ENCODE data around the gene ARID3A. TPM values are rescaled to one million over a fixed set of nuclear protein-coding genes. Genes with fewer than 3 reads are reported as not detected.

The ARID3A gene
- total and polyA plus RNA-seq, 2 of the 8 experiments (the other 6 are each of a cell fraction or from before 2014, with no cell fraction given), result 40.5 to 77.4 TPM

DNA sequence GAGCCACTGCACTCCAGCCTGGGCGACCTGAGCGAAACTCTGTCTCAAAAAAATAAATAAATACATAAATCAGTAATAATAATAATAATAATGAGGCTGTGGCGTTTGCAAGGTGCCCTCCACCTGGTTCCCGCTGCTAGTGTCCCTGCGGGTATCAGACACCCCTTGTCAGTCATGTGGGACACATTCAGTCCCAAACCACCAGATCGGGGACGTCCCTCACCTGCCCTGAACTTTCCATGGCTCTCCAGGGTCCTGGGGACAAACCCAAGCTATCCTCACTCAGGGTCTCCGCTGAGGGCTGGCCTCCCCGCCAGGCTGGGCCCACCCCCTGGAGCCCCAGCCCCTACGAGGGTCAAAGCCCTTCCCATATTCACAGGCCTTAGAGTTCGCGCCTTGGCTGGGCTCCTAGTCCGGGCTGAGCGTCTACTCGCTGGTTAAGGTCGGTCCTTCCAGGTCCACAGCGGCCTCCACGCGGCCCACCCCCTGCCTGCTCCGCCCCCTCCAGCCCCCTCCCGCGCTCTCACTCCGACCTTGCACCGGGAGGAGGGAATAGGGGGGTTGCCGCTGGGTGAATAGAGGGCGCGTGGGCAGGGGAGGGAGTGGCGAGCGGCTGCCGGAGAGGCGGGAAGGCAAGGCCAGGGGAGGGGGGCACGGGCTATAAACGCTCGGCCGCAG is 9.1 kb upstream of the ARID3A start:
- Histone ChIP-seq H2BK12ac (ENCODE audit: low read depth, low read length) (no peak overlapping the region), H3K56ac (replicated peaks; ENCODE audit: insufficient read length, low read depth, low read length) (no peak overlapping the region), H2AK5ac (ENCODE audit: low read depth, low read length) (no peak overlapping the region), H4K20me1 (replicated peaks in 1 of 2; ENCODE audit: control insufficient read depth in 1 of 2, insufficient read depth in 2 of 2, low read length in 2 of 2) (peaks cover 0 to 6% of the 10 kb centered on the region in 2 experiments), H3K18ac (ENCODE audit: extremely low read depth, low read length) (peak overlapping the region; percentile 60), H4K8ac (ENCODE audit: extremely low read depth, insufficient read depth, low read length) (peak overlapping the region; percentile 25), H3K79me2 (ENCODE audit: control insufficient read depth in 1 of 2, insufficient read depth in 2 of 2, low read length in 2 of 2) (no peaks in the 10 kb centered on the region; a peak in 1 of 4 replicates), H3K23ac (ENCODE audit: insufficient read length) (no peak overlapping the region), H3K27ac (ENCODE audit: low read depth, low read length) (no peak overlapping the region), H2AFZ (ENCODE audit: low read length) (no peak overlapping the region), H3K27me3 (replicated peaks in 1 of 4; ENCODE audit: control insufficient read depth in 3 of 4, extremely low read depth in 1 of 4, insufficient read depth in 3 of 4, low read length in 3 of 4) (peaks cover 32 to 44% (median 38%) of the 10 kb centered on the region in 4 experiments), H3K4me2 (ENCODE audit: insufficient read depth in 1 of 2, low read depth in 2 of 2, low read length in 2 of 2) (peak overlapping the region; percentile 30 to 97), H3K4me1 (replicated peaks in 1 of 4; ENCODE audit: control insufficient read depth in 3 of 4, insufficient read depth in 4 of 4, low read length in 3 of 4) (peaks cover 0 to 22% (median 11%) of the 10 kb centered on the region in 4 experiments; a peak in 5 of 7 replicates), H3K9me3 (ENCODE audit: insufficient read depth in 2 of 2, low read depth in 1 of 2, low read length in 1 of 2) (no peaks in the 10 kb centered on the region), H2BK5ac (ENCODE audit: low read depth, low read length) (no peak overlapping the region), H3K4ac (replicated peaks; ENCODE audit: insufficient read length, low read depth, low read length) (no peak overlapping the region), H4K5ac (ENCODE audit: insufficient read length, low read depth, low read length) (no peak overlapping the region), H2BK20ac (ENCODE audit: low read length) (no peak overlapping the region), H3K79me1 (ENCODE audit: low read depth, low read length) (no peaks in the 10 kb centered on the region), H4K91ac (replicated peaks; ENCODE audit: insufficient read length, low read length) (no peak overlapping the region), H3K9ac (replicated peaks in 1 of 4; ENCODE audit: extremely low read depth in 1 of 4, low read depth in 3 of 4, low read length in 3 of 4) (no peak overlapping the region; a peak in 1 of 7 replicates), H2BK15ac (ENCODE audit: low read length) (no peak overlapping the region), H3K23me2 (ENCODE audit: low read depth, low read length) (peaks cover 25% of the 10 kb centered on the region; the same call in 1 of the 2 replicates), H3K36me3 (ENCODE audit: control insufficient read depth in 2 of 4, insufficient read depth in 4 of 4, low read length in 3 of 4) (peaks cover 0 to 5% (median 0%) of the 10 kb centered on the region in 4 experiments; a peak in 1 of 8 replicates), H3K14ac (ENCODE audit: insufficient read length) (no peak overlapping the region), H3K4me3 (ENCODE audit: extremely low read depth in 1 of 4, insufficient read depth in 2 of 4, low read depth in 3 of 4, low read length in 4 of 4) (peak overlapping the region; percentile 34 to 76 (median 54)), H2BK120ac (replicated peaks; ENCODE audit: low read depth, low read length) (no peak overlapping the region)
- TF ChIP-seq, protein P1, sequence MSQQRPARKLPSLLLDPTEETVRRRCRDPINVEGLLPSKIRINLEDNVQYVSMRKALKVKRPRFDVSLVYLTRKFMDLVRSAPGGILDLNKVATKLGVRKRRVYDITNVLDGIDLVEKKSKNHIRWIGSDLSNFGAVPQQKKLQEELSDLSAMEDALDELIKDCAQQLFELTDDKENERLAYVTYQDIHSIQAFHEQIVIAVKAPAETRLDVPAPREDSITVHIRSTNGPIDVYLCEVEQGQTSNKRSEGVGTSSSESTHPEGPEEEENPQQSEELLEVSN (IDR thresholded peaks at IDR 0.05), result 0 out of 2 replicates have a peak, but pooled peaks have one; percentile 27
- no peak for TF ChIP-seq KDM4A (IDR thresholded peaks at IDR 0.05; ENCODE audit: low read depth, low read length, severe bottlenecking)
- 33% methylated on average over 9 of the region's 35 CpGs; no CpG with 5 or more reads in 1 of the 2 experiments for WGBS, 2 experiments (ENCODE audit: extremely low coverage in 1 of 2, insufficient coverage in 1 of 2, insufficient read length in 1 of 2, insufficient replicate concordance in 2 of 2, low coverage in 1 of 2, low lambda C conversion rate in 2 of 2, missing lambda C conversion rate in 1 of 2)
- CTCF ChIA-PET (ENCODE audit: partially characterized antibody), result interaction anchor here (0.7 to 1.2 kb wide), 6 partner anchors 13 to 69 kb away, joined by 3 to 4 read pairs (median 3); partner anchors contain the start of genes MED16 and RNU6-9
- POLR2A ChIA-PET (ENCODE audit: partially characterized antibody), result interaction anchor here (1.1 to 2.2 kb wide), 2 partner anchors 54 to 60 kb away, joined by 3 to 10 read pairs; no protein-coding TSS in a partner anchor
- FAIRE-seq, result no peak
- peak in 1 of 2 experiments; percentile 79 for DNase-seq (ENCODE audit: low read depth in 1 of 2, low spot score in 2 of 2)
